Activated T-helper 9 cell treated with anti-CD3 and anti-CD28 coated beads, Interleukin-2, amount 50 U/mL, for 16 hours (primary cell): ENCODE data around the gene GREB1L.
"Not testable (repeated sequence)": the region's sequence is repeated elsewhere in the genome, so short reads cannot be mapped to it uniquely, and the experiment has no call there.

Source experiments
- DNase-seq: peaks from one replicate; pipeline ENCODE4 v3.0.0-alpha.2; 2020; ENCODE audit warnings: low read depth

GREB1L gene

GRCh38 chr18:21306368-21306767 lies 64.3 kb downstream of the GREB1L start:
- DNase-seq, result no peak

- no peak for DNase-seq
These were observed 65.5 kb downstream of the GREB1L start for GRCh38 chr18:21307578-21307977.

GRCh38 chr18:21309248-21309647 lies 67.2 kb downstream of the GREB1L start:
- DNase-seq, result no peak

GRCh38 chr18:21311980-21312379 lies 69.9 kb downstream of the GREB1L start:
- not testable (repeated sequence) for DNase-seq

- DNase-seq, result no peak
These were observed 71.5 kb downstream of the GREB1L start for GRCh38 chr18:21313576-21313975.

GRCh38 chr18:21314724-21315123 lies 72.7 kb downstream of the GREB1L start:
- no peak for DNase-seq

GRCh38 chr18:21315126-21315525 lies 73.1 kb downstream of the GREB1L start:
- DNase-seq, result not testable (repeated sequence)

- no peak for DNase-seq
These were observed 73.7 kb downstream of the GREB1L start for GRCh38 chr18:21315741-21316197.

- no peak for DNase-seq
These were observed 74.3 kb downstream of the GREB1L start for GRCh38 chr18:21316296-21316695.

GRCh38 chr18:21321711-21322110 lies 79.7 kb downstream of the GREB1L start:
- DNase-seq, result no peak

GRCh38 chr18:21327101-21327500 lies 85.1 kb downstream of the GREB1L start:
- no peak for DNase-seq

GRCh38 chr18:21330122-21330701 lies 88.2 kb downstream of the GREB1L start:
- no peak for DNase-seq

- no peak for DNase-seq
These were observed 89.0 kb downstream of the GREB1L start for GRCh38 chr18:21331065-21331464.

GRCh38 chr18:21335927-21336488 lies 94.0 kb downstream of the GREB1L start:
- no peak for DNase-seq

- DNase-seq, result no peak
These were observed 94.8 kb downstream of the GREB1L start for GRCh38 chr18:21336846-21337245.

- no peak for DNase-seq
These were observed 99.1 kb downstream of the GREB1L start for GRCh38 chr18:21341141-21341540.

GRCh38 chr18:21342372-21342771 lies 100.3 kb downstream of the GREB1L start:
- DNase-seq, result no peak

- no peak for DNase-seq
These were observed 102.8 kb downstream of the GREB1L start for GRCh38 chr18:21344860-21345259.

GRCh38 chr18:21345840-21346239 lies 103.8 kb downstream of the GREB1L start:
- no peak for DNase-seq

- DNase-seq, result no peak
These were observed 117.7 kb downstream of the GREB1L start for GRCh38 chr18:21359746-21360145.

GRCh38 chr18:21361307-21361880 lies 119.4 kb downstream of the GREB1L start:
- DNase-seq, result no peak

- no peak for DNase-seq
These were observed 120.8 kb downstream of the GREB1L start for GRCh38 chr18:21362831-21363230.

- no peak for DNase-seq
These were observed 121.3 kb downstream of the GREB1L start for GRCh38 chr18:21363348-21363747.

GRCh38 chr18:21364471-21364870 lies 122.4 kb downstream of the GREB1L start:
- no peak for DNase-seq
